OCI-LY7 (cell line): ENCODE measurements around the gene FBXO40. TPM values are rescaled to one million over a fixed set of nuclear protein-coding genes. Genes with fewer than 3 reads are reported as not detected.
"Not testable (repeated sequence)": the region's sequence is repeated elsewhere in the genome, so short reads cannot be mapped to it uniquely, and the experiment has no call there.

Experiments
- BruUV-seq: library from RNA; stranded (reverse); fragments of 400-500 nt; replicated peaks from 2 replicates; lab custom pipeline; 2021; lab: Mats Ljungman, UMichigan
- CTCF ChIA-PET: fragments of 300-600 bp; sonication (Branson Sonifier 250); formaldehyde crosslinking; loops from one replicate; lab custom pipeline; 2022; ENCODE audit warnings: antibody characterized with exemption; ENCODE audit not compliant: unreplicated experiment; lab: Charles Lee
- POLR2A ChIA-PET: fragments of 300-600 bp; sonication (Branson Sonifier 250); formaldehyde crosslinking; loops from one replicate; lab custom pipeline; 2022; ENCODE audit warnings: antibody characterized with exemption; lab: Charles Lee
- DNase-seq: peaks from one replicate; pipeline ENCODE4 v3.0.0-alpha.2; 2015; ENCODE audit warnings: low spot score
- H2AFZ ChIP-seq: fragments of 200-600 bp; sonication (generic), shearing (Covaris generic); 2 replicates; pipeline ENCODE4 v1.6.1; 2014; ENCODE audit warnings: mild to moderate bottlenecking, antibody characterized with exemption, low read length, moderate library complexity
- H3K27ac ChIP-seq: fragments of 200-600 bp; sonication (generic); 2 replicates; pipeline ENCODE4 v1.5.1; 2014; ENCODE audit warnings: mixed run types, low read depth, mild to moderate bottlenecking, moderate library complexity, low read length, inconsistent platforms; ENCODE audit not compliant: poor library complexity, severe bottlenecking
- H3K36me3 ChIP-seq: fragments of 200-600 bp; sonication (generic); 2 replicates; pipeline ENCODE4 v1.6.1; 2014; ENCODE audit warnings: mild to moderate bottlenecking, antibody characterized with exemption, low read length, moderate library complexity, mixed read lengths; ENCODE audit not compliant: insufficient read depth
- H3K4me1 ChIP-seq: fragments of 200-600 bp; sonication (generic); 2 replicates; pipeline ENCODE4 v1.5.1; 2014; ENCODE audit warnings: mild to moderate bottlenecking, low read length; ENCODE audit not compliant: insufficient read depth, poor library complexity, severe bottlenecking
- H3K4me2 ChIP-seq: fragments of 200-600 bp; sonication (generic); 2 replicates; pipeline ENCODE4 v1.6.1; 2014; ENCODE audit warnings: mild to moderate bottlenecking, low read length
- H3K4me3 ChIP-seq: fragments of 200-600 bp; sonication (generic); 2 replicates; pipeline ENCODE4 v1.5.1; 2014; ENCODE audit warnings: mild to moderate bottlenecking, low read depth, low read length; ENCODE audit not compliant: poor library complexity, severe bottlenecking
- H3K79me2 ChIP-seq: fragments of 200-600 bp; sonication (generic); 2 replicates; pipeline ENCODE4 v1.6.1; 2016; ENCODE audit warnings: low read depth, mild to moderate bottlenecking, low read length, moderate library complexity, mixed read lengths; ENCODE audit not compliant: insufficient read depth
- H3K9me2 ChIP-seq: fragments of 200-600 bp; sonication (generic); 2 replicates; pipeline ENCODE4 v1.6.1; 2016; ENCODE audit warnings: mild to moderate bottlenecking, low read length, mixed read lengths; ENCODE audit not compliant: insufficient read depth
- H3K9me3 ChIP-seq: fragments of 200-600 bp; sonication (generic); 2 replicates; pipeline ENCODE4 v1.6.1; 2014; ENCODE audit warnings: mild to moderate bottlenecking, mixed run types, low read length, mixed read lengths
- H4K20me1 ChIP-seq: fragments of 200-600 bp; sonication (generic); 2 replicates; pipeline ENCODE4 v1.6.1; 2014; ENCODE audit warnings: mild to moderate bottlenecking, antibody characterized with exemption, low read length, moderate library complexity, mixed read lengths; ENCODE audit not compliant: insufficient read depth
- EZH2phosphoT487 ChIP-seq: fragments of 200-600 bp; sonication (generic); IDR thresholded peaks from 2 replicates; pipeline ENCODE4 v1.6.1; 2018; ENCODE audit warnings: low read depth, borderline replicate concordance, mild to moderate bottlenecking, mixed run types, antibody characterized with exemption, low read length, moderate library complexity, mixed read lengths
- intact Hi-C: fragments of 100-400 bp; cut with micrococcal nuclease; formaldehyde crosslinking; loops from one replicate; pipeline ENCODE4 v1.10.0; 2022; ENCODE audit not compliant: unreplicated experiment
- total RNA-seq, 2 experiments: library from RNA; depleted of rRNA in 1 of 2; stranded (reverse); fragments of >200 nt in 1 of 2; shearing (Covaris generic) in 1 of 2; gene quantifications; 2 replicates each; pipeline ENCODE4 v1.2.3, GENCODE V29; 2014 to 2022
- TF ChIP-seq, protein P1 (sequence below): fragments of 200-600 bp; sonication (generic); conservative IDR thresholded peaks from 2 replicates; pipeline ENCODE4 v1.5.1; 2014; ENCODE audit warnings: mild to moderate bottlenecking, antibody characterized with exemption, low read length, moderate library complexity, mixed read lengths

The FBXO40 gene
- total RNA-seq, 2 experiments from 2014 or later, result not detected

DNA sequence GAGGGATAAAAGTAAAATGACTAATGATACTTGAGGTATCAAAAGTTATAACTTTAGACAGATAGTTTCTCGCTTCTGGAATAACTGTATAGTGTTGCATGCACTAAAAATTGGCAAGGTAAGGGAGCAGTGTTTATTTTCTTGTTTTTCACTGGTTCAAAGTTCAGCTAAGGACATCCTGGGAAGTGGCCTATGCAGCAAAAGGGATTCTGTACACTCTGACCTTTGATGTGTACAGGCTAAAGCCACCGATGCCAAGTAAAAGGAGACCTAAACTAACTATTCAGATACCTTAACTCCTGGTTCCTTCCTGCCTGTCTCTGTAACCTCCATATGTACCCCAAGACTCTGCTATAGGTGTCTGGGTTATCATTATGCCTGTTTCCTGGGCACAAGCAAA is 1.7 kb downstream of the FBXO40 start:
- H3K36me3 ChIP-seq, result no peaks in the 10 kb centered on the region
- ChIA-PET POLR2A (no interaction called here), CTCF (no interaction called here)
- H3K4me3 ChIP-seq, result no peak overlapping the region
- H3K27ac ChIP-seq, result no peak overlapping the region
- no peaks in the 10 kb centered on the region for H3K79me2 ChIP-seq
- no peak for DNase-seq
- no peaks in the 10 kb centered on the region for H3K9me3 ChIP-seq
- peaks cover 16% of the 10 kb centered on the region for H3K4me1 ChIP-seq
- no peaks in the 10 kb centered on the region for H4K20me1 ChIP-seq
- no peaks in the 10 kb centered on the region for H3K9me2 ChIP-seq
- H2AFZ ChIP-seq, result no peak overlapping the region
- H3K4me2 ChIP-seq, result no peak overlapping the region
- no peak for TF ChIP-seq EZH2phosphoT487
- TF ChIP-seq, protein P1, sequence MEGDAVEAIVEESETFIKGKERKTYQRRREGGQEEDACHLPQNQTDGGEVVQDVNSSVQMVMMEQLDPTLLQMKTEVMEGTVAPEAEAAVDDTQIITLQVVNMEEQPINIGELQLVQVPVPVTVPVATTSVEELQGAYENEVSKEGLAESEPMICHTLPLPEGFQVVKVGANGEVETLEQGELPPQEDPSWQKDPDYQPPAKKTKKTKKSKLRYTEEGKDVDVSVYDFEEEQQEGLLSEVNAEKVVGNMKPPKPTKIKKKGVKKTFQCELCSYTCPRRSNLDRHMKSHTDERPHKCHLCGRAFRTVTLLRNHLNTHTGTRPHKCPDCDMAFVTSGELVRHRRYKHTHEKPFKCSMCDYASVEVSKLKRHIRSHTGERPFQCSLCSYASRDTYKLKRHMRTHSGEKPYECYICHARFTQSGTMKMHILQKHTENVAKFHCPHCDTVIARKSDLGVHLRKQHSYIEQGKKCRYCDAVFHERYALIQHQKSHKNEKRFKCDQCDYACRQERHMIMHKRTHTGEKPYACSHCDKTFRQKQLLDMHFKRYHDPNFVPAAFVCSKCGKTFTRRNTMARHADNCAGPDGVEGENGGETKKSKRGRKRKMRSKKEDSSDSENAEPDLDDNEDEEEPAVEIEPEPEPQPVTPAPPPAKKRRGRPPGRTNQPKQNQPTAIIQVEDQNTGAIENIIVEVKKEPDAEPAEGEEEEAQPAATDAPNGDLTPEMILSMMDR, result no peak
- BruUV-seq, result no TSS peak
- intact Hi-C loops, result no loop called here

DNA sequence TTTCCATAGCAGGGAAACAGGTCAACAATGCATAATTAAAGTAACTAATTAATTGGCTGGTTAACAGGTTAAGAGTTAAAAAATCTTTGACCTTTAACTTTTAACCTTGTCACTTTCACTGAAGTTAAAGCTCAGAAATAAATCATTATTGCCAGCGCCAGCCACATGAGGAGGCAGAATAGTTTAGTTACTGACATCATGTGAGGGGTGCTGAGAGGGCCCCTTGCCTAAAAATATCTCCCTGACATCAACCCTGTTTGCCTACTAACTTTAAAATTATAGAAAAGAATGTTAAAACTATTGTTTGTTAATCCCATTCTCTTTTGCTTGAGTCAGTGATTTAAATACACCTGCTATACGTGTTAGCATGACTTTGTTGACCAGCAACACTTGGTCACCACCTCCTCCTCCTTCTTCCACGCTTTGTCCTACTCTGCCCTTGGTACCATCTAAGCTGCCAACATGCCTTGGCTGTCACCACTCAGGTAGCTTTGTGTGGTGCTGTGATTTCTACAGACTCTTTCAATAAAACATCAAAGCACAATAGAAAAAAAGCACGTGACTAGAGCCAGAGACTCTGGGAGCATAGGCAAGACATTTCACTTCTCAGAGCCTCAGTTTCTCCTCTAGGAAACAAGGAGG is 2.7 kb downstream of the FBXO40 start:
- no TSS peak for BruUV-seq
- Histone ChIP-seq H2AFZ (no peak overlapping the region), H3K9me3 (no peaks in the 10 kb centered on the region), H3K27ac (no peak overlapping the region), H3K36me3 (no peaks in the 10 kb centered on the region), H3K4me2 (no peak overlapping the region), H3K4me1 (peaks cover 16% of the 10 kb centered on the region), H3K4me3 (no peak overlapping the region), H4K20me1 (no peaks in the 10 kb centered on the region), H3K9me2 (no peaks in the 10 kb centered on the region), H3K79me2 (no peaks in the 10 kb centered on the region)
- TF ChIP-seq EZH2phosphoT487, result no peak
- TF ChIP-seq, protein P1, result no peak
- intact Hi-C loops, result no loop called here
- no peak for DNase-seq
- CTCF ChIA-PET, result no interaction called here
- POLR2A ChIA-PET, result interaction anchor here (0.5 to 0.6 kb wide), 3 partner anchors 34 to 690 kb away, joined by 3 to 5 read pairs (median 4); no protein-coding TSS in a partner anchor

- DNase-seq, result no peak
These were observed 5.4 kb downstream of the FBXO40 start for GRCh38 chr3:121598564-121598963.

GRCh38 chr3:121599900-121600299 is 6.7 kb downstream of the FBXO40 start:
- intact Hi-C loops, H3K4me3 ChIP-seq, BruUV-seq, H3K4me2 ChIP-seq, H4K20me1 ChIP-seq, H3K79me2 ChIP-seq, H3K9me2 ChIP-seq, CTCF ChIA-PET, H3K9me3 ChIP-seq, DNase-seq, H3K27ac ChIP-seq, H3K4me1 ChIP-seq, H3K36me3 ChIP-seq, H2AFZ ChIP-seq: not testable (repeated sequence)
- POLR2A ChIA-PET, result interaction anchor here (0.7 kb wide), 1 partner anchor 53 kb away, joined by 3 read pairs; no protein-coding TSS in a partner anchor

More at GRCh38 chr3:121598564-121598963, 5.4 kb downstream of the FBXO40 start:
- H2AFZ ChIP-seq, result no peak overlapping the region
- peaks cover 4% of the 10 kb centered on the region for H3K4me1 ChIP-seq
- ChIA-PET POLR2A (no interaction called here), CTCF (no interaction called here)
- H3K79me2 ChIP-seq, result no peaks in the 10 kb centered on the region
- no peaks in the 10 kb centered on the region for H3K9me3 ChIP-seq
- H3K36me3 ChIP-seq, result no peaks in the 10 kb centered on the region
- no peak overlapping the region for H3K27ac ChIP-seq
- no peaks in the 10 kb centered on the region for H3K9me2 ChIP-seq
- TF ChIP-seq EZH2phosphoT487, result no peak
- TF ChIP-seq, protein P1, result no peak
- H3K4me3 ChIP-seq, result no peak overlapping the region
- no peak overlapping the region for H3K4me2 ChIP-seq
- no TSS peak for BruUV-seq
- intact Hi-C loops, result no loop called here
- no peaks in the 10 kb centered on the region for H4K20me1 ChIP-seq
